CD4-positive, alpha-beta T cell treated with Interferon alpha-2 for 1 hour (primary cell): Measurements from ENCODE around the gene TEX22.

Experiments
- DNase-seq, 2 donors: peaks; one replicate each; pipeline ENCODE4 v3.0.0-alpha.2; 2020 to 2022

Gene TEX22

DNA sequence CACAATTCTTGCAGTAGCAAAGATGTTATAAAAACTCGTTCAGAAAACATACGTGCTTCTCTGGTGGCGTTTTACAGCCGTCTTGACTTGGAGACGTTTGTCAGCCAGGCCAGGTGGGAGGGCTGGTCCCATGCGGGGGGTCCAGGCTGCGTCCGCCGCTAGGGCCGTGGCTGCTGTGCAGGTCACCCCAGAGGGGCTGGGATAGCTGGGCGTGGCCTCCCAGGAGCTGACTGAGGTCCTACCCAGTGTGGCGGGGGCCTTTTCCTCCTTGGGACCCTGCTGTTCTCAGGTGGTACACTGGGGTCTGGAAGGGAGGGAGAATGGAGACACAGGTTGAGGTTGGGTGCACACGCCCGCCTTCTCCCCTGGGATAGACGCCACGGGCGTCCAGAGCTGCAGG is 46.5 kb downstream of the TEX22 start:
- DNase-seq, result no peak

GRCh38 chr14:105445290-105445689 is 47.0 kb downstream of the TEX22 start:
- DNase-seq, result no peak

DNA sequence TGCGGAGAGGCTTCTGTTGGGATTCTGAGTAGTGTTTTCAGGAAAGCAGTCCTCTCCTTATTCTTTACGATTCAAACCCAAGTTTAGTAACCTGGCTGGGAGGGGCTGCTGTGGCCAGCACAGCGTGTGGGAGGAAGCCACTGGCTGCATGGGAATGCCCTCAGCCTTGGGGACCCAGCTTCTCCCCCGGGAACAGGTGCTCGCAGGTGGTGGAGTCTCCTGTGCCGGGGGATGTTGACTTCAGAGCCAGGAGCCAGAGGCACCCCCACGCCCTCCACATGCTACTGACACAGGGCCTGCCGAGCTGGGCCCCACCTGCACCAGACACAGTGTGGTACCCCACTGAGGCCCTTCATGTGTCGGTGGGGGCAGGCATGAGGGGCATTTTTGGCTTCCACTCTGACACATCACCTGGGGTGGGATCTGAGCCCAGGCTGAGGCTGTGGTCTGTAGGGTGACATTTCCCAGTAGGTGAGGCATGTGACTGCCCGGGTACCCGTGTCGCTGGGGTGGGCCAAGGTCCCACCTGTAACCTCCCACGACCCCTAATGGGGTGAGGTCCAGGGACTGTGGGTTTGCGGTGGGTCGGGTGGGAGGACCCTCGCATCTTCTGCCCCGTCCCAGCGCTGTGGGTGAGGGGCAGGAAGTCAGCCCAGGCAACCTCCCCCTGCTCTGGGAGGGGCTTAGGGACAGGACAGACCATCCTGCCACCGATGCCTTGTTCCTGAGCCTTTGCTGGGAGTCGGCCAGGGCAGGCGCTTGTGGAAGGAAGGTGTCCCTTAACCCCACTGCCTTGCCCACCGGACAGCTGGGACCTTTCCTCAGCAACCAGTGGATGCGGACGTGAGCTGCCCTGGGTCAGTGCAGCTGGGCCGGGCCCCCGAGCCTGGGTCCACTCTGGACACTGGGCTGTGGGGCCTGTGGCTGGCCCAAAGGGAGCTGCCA is 47.8 kb downstream of the TEX22 start:
- DNase-seq, result no peak

GRCh38 chr14:105446971-105447370 is 48.6 kb downstream of the TEX22 start:
- DNase-seq, result no peak

GRCh38 chr14:105447651-105448640 is 49.6 kb downstream of the TEX22 start:
- no peak for DNase-seq

- DNase-seq, result peak; percentile 59 to 77
Measured at GRCh38 chr14:105448706-105449111, 50.4 kb downstream of the TEX22 start.

DNA sequence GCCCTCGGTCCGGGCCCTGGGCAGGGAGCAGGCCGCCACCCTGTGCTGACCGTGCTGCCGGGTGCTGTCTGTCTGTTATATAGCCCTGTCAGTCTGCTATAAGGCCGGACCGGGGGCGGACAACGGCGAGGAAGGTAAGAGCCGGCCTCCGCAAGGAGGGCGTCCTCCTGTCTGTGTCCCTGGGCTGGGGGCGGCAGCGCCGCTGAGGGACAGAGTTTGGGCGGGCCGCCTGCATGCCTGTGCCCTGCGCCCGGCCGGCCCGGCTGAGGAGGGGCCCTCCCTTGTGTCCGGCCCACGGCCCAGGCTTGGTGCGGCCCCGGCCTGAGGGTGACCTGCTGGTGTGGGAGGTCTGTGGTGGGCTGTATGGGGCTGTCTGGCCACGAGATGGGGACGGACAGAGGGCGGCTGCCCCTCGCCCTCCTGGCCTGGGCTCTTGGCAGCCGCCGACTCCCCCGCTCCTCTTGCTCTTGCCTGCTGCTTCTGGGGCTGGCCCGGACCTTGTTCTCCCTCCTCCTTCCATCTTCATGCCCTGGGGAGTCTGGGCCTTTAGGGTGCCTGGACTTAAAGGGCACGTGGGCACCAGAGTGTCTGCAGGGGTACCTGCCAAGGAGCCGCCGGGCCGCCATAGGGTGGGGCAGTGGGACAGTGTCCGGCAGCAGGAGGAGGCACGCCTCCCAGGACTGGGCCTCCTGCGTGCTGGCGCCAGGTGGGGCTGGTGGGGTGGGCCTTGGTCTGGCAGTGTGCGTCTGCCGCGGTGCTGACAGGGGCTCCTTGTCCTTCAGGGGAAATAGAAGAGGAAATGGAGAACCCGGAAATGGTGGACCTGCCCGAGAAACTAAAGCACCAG is 51.2 kb downstream of the TEX22 start:
- no peak for DNase-seq

- no peak for DNase-seq
Measured at GRCh38 chr14:105450123-105450505, 51.8 kb downstream of the TEX22 start.

DNA sequence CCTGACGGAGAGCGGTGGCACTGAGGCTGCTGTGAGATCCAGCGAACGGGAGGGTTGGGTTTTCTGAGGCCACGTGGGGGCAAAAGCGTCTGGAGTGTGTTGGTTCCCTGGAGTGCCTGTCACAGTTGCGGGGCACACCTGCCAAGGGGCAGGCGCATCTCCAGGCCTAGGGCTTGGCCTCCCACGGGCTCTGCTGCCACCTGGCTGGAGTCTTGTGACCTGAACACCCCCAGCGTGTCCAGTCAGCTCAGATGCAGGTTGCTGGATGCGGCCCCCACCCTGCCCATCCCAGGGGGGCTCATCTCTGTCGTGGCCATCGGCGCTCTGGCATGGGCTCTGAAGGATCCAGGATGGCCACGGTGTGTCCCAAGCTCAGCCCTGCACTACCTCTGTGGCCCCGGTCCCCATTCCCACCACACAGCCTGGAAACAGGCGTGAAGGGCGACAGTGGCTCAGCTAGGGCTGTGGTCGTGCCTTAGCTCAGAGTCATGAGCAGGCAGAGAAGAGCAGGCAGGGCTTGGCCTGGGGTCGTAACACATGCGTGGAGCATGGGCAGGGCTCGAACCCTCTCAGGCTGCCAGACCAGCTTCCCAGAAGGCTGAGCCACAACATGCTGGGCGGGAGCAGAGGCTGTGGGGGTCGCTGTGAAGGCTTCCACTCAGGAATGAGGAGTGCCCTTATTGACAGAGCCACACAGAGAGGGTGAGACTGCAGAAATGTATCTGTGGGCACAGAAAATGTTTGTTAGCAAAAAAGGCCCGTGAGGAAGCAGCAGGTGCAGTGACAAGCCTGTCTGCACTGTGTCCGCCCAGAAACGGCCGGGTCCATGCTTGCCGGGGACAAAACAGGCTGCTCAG is 52.8 kb downstream of the TEX22 start:
- DNase-seq, result no peak

GRCh38 chr14:105452963-105453362 is 54.6 kb downstream of the TEX22 start:
- no peak for DNase-seq

DNA sequence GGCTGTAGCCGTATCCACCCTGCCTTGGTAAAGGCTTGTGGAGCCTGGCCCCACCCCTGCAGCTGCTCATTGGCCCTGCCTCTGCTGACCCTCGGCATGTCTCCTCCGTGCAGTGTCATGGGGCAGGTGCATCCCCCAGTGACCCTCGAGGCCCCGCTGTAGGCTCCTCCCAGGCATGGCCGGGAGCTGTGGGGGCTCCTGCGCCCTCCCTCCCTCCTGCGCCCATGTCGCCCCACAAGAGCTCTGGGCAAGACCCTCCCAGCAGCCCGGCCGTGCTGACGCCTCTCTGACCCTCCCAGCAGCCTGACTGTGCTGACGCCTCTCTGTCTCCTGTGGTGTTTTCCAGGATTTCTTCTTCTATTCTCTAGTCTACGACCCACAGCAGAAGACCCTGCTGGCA is 55.5 kb downstream of the TEX22 start:
- DNase-seq, result no peak

DNA sequence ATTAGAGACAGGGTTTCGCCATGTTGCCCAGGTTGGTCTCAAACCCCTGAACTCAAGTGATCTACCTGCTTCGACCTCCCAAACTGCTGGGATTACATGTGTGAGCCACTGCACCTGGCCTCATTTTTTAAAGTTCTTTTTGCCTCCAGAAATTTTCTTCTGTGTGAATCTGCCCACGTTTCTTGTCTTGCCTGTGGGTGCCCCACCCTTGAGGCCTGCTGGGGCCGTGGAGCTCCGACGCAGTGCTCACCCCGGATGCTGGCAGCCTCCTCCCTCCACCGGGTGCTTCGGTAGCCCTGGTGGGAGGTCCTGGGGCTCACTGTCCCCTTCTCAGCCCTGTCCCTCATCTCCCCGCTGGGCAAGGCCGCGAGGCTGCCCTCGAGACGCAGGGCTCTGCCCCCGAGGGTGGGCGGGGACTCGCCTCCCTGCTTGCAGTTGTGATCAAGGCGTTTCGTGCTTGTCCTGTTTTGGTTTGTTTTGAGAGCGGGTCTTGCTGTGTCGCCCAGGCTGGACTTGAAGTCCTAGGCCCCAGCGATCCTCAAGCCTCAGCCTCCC is 56.8 kb downstream of the TEX22 start:
- DNase-seq, result no peak

GRCh38 chr14:105455766-105456660 is 57.7 kb downstream of the TEX22 start:
- no peak for DNase-seq

- DNase-seq, result no peak
Measured at GRCh38 chr14:105456736-105457617, 58.6 kb downstream of the TEX22 start.

GRCh38 chr14:105458010-105458409 is 59.7 kb downstream of the TEX22 start:
- DNase-seq, result no peak

- no peak for DNase-seq
Measured at GRCh38 chr14:105458571-105458970, 60.2 kb downstream of the TEX22 start.

DNA sequence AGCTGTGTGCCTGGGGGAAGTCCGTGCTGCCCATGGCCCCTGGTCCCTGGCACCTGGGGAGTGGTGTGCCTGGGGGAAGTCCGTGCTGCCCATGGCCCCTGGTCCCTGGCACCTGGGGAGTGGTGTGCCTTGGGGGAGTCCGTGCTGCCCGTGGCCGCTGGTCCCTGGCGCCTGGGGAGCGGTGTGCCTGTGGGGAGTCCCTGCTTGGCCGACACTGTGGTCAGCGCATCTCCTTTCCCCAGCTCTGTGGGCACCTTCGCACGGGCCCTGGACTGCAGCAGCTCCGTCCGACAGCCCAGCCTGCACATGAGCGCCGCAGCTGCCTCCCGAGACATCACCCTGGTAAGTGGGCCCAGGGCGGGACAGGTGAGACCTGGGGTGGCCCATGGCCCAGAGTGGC is 61.8 kb downstream of the TEX22 start:
- no peak for DNase-seq

GRCh38 chr14:105460616-105461015 is 62.3 kb downstream of the TEX22 start:
- DNase-seq, result no peak

GRCh38 chr14:105461903-105462302 is 63.6 kb downstream of the TEX22 start:
- DNase-seq, result no peak
